ENCODE measurements around the gene CORO1A. TPM values are rescaled to one million over a fixed set of nuclear protein-coding genes. Genes with fewer than 3 reads are reported as not detected.

Gene CORO1A
- total RNA-seq, 1 donor from 2014 or later, result 69.4 TPM

- intact Hi-C loops (cut with DNase I), result no loop called here
Observed at GRCh38 chr16:30179195-30179594, 4.2 kb upstream of the CORO1A start.

DNA sequence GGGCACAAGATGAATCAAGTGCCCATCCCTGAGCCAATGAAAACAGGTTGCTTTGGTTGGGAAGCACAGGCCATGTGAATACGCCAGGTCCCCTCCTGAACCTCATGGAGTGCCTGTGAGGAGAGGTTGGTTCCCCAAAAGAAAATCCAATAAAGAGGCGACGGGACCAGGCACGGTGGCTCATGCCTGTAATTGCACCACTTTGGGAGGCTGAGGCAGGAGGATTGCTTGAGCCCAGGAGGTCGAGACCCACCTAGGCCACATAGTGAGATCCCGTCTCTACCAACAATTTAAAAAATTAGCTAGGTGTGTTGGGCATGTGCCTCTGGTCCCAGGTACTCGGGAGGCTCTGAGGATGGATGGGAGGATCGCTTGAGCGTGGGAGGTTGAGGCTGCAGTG lies 3.5 kb upstream of the CORO1A start:
- Histone ChIP-seq H3K27me3 (no peaks in the 10 kb centered on the region), H3K4me3 (no peak overlapping the region), H3K27ac (no peak overlapping the region), H3K4me1 (peaks cover 3 to 9% of the 10 kb centered on the region in 2 donors), H3K9me3 (no peaks in the 10 kb centered on the region), H3K36me3 (no peaks in the 10 kb centered on the region)
- DNase-seq (ENCODE audit: low spot score in 2 of 2), result no peak
- intact Hi-C loops (cut with DNase I), result loop anchor here (5.0 kb wide), 2 partner anchors 58 to 88 kb away; partner anchors contain the start of genes MAPK3 and TBX6
- TF ChIP-seq, protein P1, sequence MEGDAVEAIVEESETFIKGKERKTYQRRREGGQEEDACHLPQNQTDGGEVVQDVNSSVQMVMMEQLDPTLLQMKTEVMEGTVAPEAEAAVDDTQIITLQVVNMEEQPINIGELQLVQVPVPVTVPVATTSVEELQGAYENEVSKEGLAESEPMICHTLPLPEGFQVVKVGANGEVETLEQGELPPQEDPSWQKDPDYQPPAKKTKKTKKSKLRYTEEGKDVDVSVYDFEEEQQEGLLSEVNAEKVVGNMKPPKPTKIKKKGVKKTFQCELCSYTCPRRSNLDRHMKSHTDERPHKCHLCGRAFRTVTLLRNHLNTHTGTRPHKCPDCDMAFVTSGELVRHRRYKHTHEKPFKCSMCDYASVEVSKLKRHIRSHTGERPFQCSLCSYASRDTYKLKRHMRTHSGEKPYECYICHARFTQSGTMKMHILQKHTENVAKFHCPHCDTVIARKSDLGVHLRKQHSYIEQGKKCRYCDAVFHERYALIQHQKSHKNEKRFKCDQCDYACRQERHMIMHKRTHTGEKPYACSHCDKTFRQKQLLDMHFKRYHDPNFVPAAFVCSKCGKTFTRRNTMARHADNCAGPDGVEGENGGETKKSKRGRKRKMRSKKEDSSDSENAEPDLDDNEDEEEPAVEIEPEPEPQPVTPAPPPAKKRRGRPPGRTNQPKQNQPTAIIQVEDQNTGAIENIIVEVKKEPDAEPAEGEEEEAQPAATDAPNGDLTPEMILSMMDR (IDR thresholded peaks at IDR 0.05), result no peak

More at GRCh38 chr16:30179195-30179594, 4.2 kb upstream of the CORO1A start:
- Histone ChIP-seq H3K9me3 (no peaks in the 10 kb centered on the region), H3K4me3 (no peak overlapping the region), H3K27ac (no peak overlapping the region), H3K27me3 (no peaks in the 10 kb centered on the region), H3K36me3 (no peaks in the 10 kb centered on the region), H3K4me1 (peaks cover 3 to 9% of the 10 kb centered on the region in 2 donors)
- no peak for DNase-seq (ENCODE audit: low spot score in 2 of 2)
- TF ChIP-seq, protein P1 (IDR thresholded peaks at IDR 0.05), result no peak

- H3K36me3 ChIP-seq, result no peaks in the 10 kb centered on the region
- no peak overlapping the region for H3K27ac ChIP-seq
- peaks cover 3 to 9% of the 10 kb centered on the region in 2 donors for H3K4me1 ChIP-seq
- TF ChIP-seq, protein P1 (IDR thresholded peaks at IDR 0.05), result no peak
- intact Hi-C loops (cut with DNase I), result loop anchor here (5.0 kb wide), 2 partner anchors 58 to 88 kb away; partner anchors contain the start of genes MAPK3 and TBX6
- no peak overlapping the region for H3K4me3 ChIP-seq
- no peaks in the 10 kb centered on the region for H3K9me3 ChIP-seq
- no peak for DNase-seq (ENCODE audit: low spot score in 2 of 2)
- H3K27me3 ChIP-seq, result no peaks in the 10 kb centered on the region
Observed at GRCh38 chr16:30180741-30181140, 2.7 kb upstream of the CORO1A start.

- peak overlapping the region; percentile 59 to 73 for H3K4me3 ChIP-seq
- DNase-seq (ENCODE audit: low spot score in 2 of 2), result peak in 1 of 2 donors; percentile 69
- H3K27me3 ChIP-seq, result no peaks in the 10 kb centered on the region
- no peak overlapping the region for H3K27ac ChIP-seq
- H3K9me3 ChIP-seq, result no peaks in the 10 kb centered on the region
- peaks cover 0 to 4% of the 10 kb centered on the region in 2 donors for H3K36me3 ChIP-seq
- TF ChIP-seq, protein P1 (IDR thresholded peaks at IDR 0.05), result no peak
- intact Hi-C loops (cut with DNase I), result loop anchor here (5.0 kb wide), 2 partner anchors 62 to 92 kb away; partner anchors contain the start of genes MAPK3 and TBX6
- peaks cover 3 to 9% of the 10 kb centered on the region in 2 donors for H3K4me1 ChIP-seq
Observed at GRCh38 chr16:30184096-30184890, 891 bp downstream of the CORO1A start.

DNA sequence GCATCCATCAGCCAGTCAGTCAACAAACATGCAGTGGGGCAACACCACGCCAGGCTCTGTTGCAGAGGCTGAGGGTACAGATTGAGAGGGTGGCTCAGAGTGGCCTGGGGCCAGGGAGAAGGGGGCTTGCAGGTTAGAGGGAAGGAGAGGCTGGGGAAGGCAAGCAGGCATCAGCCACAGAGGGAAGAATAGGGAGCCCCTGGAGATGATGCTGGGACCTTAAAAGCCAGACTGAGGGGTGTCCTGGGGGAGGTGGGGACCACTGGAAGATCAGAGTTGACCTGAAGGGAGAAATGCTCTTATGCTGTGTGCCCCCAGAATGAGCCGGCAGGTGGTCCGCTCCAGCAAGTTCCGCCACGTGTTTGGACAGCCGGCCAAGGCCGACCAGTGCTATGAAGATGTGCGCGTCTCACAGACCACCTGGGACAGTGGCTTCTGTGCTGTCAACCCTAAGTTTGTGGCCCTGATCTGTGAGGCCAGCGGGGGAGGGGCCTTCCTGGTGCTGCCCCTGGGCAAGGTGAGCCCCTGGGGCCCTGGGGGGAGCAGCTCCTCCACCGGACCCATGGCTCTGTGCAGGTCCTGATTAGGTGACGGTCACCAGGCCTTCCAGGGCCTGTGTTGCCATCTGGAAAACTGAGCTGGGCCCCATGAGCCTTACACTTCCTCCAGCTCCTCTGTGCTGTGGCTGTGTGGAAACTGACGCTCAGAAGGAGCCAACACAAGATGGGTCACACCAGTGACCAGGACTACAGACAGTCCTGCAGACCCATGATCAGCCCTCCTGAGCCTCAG lies 1.7 kb downstream of the CORO1A start:
- intact Hi-C loops (cut with DNase I), result loop anchor here (5.0 kb wide), 2 partner anchors 63 to 93 kb away; partner anchors contain the start of genes MAPK3 and TBX6
- Histone ChIP-seq H3K4me1 (peaks cover 3 to 9% of the 10 kb centered on the region in 2 donors), H3K9me3 (no peaks in the 10 kb centered on the region), H3K36me3 (peaks cover 0 to 4% of the 10 kb centered on the region in 2 donors), H3K4me3 (peak overlapping the region in 1 of 2 donors; percentile 73), H3K27me3 (no peaks in the 10 kb centered on the region), H3K27ac (no peak overlapping the region)
- DNase-seq (ENCODE audit: low spot score in 2 of 2), result no peak
- TF ChIP-seq, protein P1 (IDR thresholded peaks at IDR 0.05), result no peak

Measured in ascending aorta (tissue), 2 donors.